Measurements from ENCODE around the gene LYRM2.

- no peak for TF ChIP-seq CTCF (IDR thresholded peaks at IDR 0.05)
- TF ChIP-seq EP300 (IDR thresholded peaks at IDR 0.05), result no peak
- no peak for TF ChIP-seq POLR2A (IDR thresholded peaks at IDR 0.05)
Observed at GRCh38 chr6:89555031-89555430, 83.5 kb downstream of the LYRM2 start.

Measured in ovary (tissue), 3 donors.